Activated CD8-positive, alpha-beta memory T cell treated with anti-CD3 and anti-CD28 coated beads for 36 hours (primary cell): Measurements from ENCODE around the gene KHDC3L. TPM values are rescaled to one million over a fixed set of nuclear protein-coding genes. Genes with fewer than 3 reads are reported as not detected.
"Not testable (repeated sequence)": the region's sequence is repeated elsewhere in the genome, so short reads cannot be mapped to it uniquely, and the experiment has no call there.

ENCODE experiments used
- CTCF ChIA-PET: fragments of 350-600 bp; sonication (Branson Sonifier 250); formaldehyde crosslinking; loops from one replicate; lab custom pipeline; 2021; ENCODE audit warnings: antibody characterized with exemption; lab: Charles Lee
- POLR2A ChIA-PET: fragments of 350-600 bp; sonication (Branson Sonifier 250); formaldehyde crosslinking; loops from one replicate; lab custom pipeline; 2021; ENCODE audit warnings: antibody characterized with exemption; lab: Charles Lee
- total RNA-seq, 2 experiments: library from RNA; stranded (reverse); gene quantifications; one replicate each; pipeline ENCODE4 v1.2.3, GENCODE V29; 2021

KHDC3L gene
- total RNA-seq, 2 experiments from 2014 or later, result not detected

- CTCF ChIA-PET, result no interaction called here
Measured at GRCh38 chr6:73367761-73368355, 5.4 kb downstream of the KHDC3L start.

GRCh38 chr6:73368675-73369074 lies 6.2 kb downstream of the KHDC3L start:
- CTCF ChIA-PET, result no interaction called here
- POLR2A ChIA-PET, result no interaction called here

More at GRCh38 chr6:73367761-73368355, 5.4 kb downstream of the KHDC3L start:
- POLR2A ChIA-PET, result no interaction called here

DNA sequence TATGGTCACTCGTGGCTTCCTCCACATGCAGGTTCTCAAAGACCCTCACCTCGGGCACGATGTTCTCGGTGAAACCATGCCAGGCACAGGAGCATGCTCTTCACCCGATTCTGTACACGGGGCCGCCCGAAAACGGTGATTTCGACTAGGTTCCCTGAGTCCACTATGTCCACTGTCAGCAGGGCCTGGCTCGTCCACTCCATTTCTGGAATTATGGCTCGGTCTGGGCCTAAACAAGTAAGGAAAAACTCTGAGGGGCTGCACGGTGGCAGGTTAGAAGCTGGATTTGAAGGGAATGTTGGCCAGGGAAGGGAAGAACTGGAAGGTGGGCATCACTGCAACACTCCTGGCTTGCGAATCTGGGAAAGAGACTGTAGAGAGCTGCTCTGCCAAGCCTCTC lies 6.7 kb downstream of the KHDC3L start:
- CTCF ChIA-PET, result no interaction called here
- POLR2A ChIA-PET, result no interaction called here

GRCh38 chr6:73369563-73369962 lies 7.1 kb downstream of the KHDC3L start, which contains the start of gene OOEP:
Gene OOEP (minus strand): TSS chr6:73369897. CDS start chr6:73369792, 105 bp downstream.
- CTCF ChIA-PET, result no interaction called here

GRCh38 chr6:73371984-73372383 lies 9.5 kb downstream of the KHDC3L start:
- POLR2A ChIA-PET, result no interaction called here
- CTCF ChIA-PET, result no interaction called here

More at GRCh38 chr6:73369563-73369962, 7.1 kb downstream of the KHDC3L start, which contains the start of gene OOEP:
- POLR2A ChIA-PET, result no interaction called here

DNA sequence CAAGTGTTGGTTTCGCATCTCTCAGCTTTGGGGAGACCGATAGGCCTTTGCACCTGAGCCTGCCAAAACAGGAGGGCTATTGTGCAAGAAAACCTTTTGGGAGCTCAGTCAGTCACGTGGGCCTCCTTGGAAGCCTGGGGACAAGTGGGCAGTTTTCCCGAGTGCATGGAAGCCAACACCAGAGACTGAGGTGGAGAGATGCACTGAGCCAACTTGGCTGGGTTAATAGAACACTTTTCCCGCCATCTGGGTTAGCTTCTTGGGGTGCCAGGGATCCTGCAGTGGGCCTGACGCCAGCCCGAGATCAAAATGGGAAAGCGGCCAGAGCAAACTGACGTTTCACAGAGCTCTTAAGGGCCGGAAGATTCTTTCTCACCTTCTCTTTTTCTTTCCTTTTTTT lies 10.1 kb downstream of the KHDC3L start:
- ChIA-PET POLR2A (no interaction called here), CTCF (no interaction called here)

DNA sequence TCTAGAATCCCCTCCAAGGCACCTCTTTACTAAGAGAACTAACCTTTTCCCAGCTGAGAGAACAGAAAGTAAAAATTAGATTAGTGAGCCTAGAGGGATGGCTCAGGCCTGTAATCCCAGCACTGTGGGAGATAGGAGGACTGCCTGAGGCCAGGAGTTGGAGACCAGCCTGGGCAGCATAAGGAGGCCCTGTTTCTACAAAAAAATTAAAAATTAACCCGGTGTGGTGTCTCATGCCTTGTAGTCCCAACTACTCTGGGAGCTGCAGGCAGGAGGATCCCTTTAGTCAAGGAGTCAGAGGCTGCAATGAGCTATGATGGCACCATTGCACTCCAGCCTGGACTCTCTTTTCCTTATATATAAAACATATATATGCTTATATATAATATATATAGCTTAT lies 12.8 kb downstream of the KHDC3L start:
- POLR2A ChIA-PET, result interaction anchor here (0.6 kb wide), 1 partner anchor 14 kb away, joined by 3 read pairs; no protein-coding TSS in a partner anchor
- CTCF ChIA-PET, result no interaction called here

DNA sequence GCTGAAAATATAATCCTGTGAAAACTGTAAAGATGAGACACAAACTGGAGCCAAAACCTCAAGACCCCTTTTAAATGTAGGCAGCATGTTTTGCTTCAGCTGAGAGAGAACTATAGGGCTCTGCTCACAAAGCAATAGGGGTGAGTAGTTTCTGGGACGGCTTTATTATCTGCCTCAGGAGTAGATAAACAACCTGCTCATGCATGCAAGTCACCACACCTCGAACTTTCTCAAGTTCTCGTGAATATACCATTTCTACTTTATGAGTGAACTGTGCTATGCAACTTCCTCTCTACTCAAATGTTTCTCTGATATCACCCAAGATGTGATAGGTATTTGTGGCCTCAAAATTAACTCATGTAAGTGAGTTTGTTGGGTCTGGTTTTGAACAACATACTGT lies 14.8 kb downstream of the KHDC3L start:
- POLR2A ChIA-PET, result no interaction called here
- CTCF ChIA-PET, result interaction anchor here (0.6 kb wide), 2 partner anchors 170 to 176 kb away, joined by 3 read pairs; no protein-coding TSS in a partner anchor

DNA sequence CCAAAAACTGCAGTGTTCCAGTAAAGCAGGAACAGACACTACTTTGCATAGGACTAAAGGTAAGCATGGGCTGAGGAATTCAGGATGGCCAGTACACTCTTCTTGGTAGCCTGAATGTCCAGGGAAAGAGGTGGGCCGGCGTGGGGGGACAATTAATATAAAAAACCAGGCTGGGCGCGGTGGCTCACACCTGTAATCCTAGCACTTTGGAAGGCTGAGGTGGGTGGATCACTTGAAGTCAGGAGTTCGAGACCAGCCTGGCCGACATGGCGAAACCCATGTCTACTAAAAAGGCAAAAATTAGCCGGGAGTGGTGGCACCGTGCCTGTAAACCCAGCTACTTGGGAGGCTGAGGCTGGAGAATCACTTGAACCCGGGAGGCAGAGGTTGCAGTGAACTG lies 19.1 kb downstream of the KHDC3L start:
- POLR2A ChIA-PET, CTCF ChIA-PET: not testable (repeated sequence)

- POLR2A ChIA-PET, result no interaction called here
- CTCF ChIA-PET, result interaction anchor here (0.6 kb wide), 1 partner anchor 71 kb away, joined by 3 read pairs; no protein-coding TSS in a partner anchor
Measured at GRCh38 chr6:73382462-73383113, 20.1 kb downstream of the KHDC3L start.

DNA sequence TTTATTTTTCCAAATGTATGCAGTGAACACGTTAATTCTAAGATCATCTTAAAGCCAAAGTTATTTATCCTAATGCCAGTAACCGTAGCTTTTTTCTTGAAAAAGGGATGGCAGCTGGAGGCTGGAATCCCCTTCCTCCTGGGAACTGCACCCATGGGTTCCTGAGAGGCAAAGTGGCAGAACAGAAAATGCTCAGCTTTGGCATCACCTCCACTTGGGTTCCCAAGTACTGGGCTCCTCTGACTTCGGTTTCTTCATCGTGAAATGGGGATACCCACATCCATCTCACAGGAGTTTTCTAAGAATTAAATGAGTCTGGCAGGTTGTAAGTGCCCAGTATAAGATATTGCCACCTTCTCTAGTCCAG lies 26.0 kb downstream of the KHDC3L start:
- ChIA-PET CTCF (interaction anchor here (1.1 to 1.2 kb wide), 3 partner anchors 17 to 61 kb away, joined by 3 to 5 read pairs (median 4); no protein-coding TSS in a partner anchor), POLR2A (interaction anchor here (1.0 kb wide), 1 partner anchor 63 kb away, joined by 5 read pairs; no protein-coding TSS in a partner anchor)

GRCh38 chr6:73388800-73389512 lies 26.5 kb downstream of the KHDC3L start:
- ChIA-PET CTCF (interaction anchor here (1.1 to 1.2 kb wide), 3 partner anchors 17 to 62 kb away, joined by 3 to 5 read pairs (median 4); no protein-coding TSS in a partner anchor), POLR2A (interaction anchor here (0.6 to 1.1 kb wide), 4 partner anchors 62 to 359 kb away, joined by 3 to 5 read pairs (median 4); partner anchors contain the start of gene MTO1)

DNA sequence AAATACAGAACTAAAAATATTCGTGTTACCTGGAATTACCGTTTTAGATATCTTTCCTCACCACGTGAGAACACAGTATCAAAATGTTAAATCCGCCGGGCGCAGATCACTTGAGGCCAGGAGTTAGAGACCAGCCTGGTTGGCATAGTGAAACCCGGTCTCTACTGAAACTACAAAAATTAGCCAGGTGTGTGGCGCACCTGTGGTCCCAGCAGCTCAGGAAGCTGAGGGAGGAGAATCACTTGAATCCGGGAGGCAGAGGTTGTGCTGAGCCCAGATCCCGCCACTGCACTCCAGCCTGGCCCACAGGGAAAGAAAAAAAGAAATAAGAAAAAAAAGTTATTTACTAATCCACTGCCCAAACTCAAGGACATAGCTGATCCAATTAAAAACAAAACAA lies 27.4 kb downstream of the KHDC3L start:
- ChIA-PET POLR2A (interaction anchor here (1.1 kb wide), 1 partner anchor 71 kb away, joined by 3 read pairs; the partner anchor contains the start of gene MTO1), CTCF (no interaction called here)

- POLR2A ChIA-PET, result no interaction called here
- CTCF ChIA-PET, result interaction anchor here (0.9 kb wide), 1 partner anchor 219 kb away, joined by 3 read pairs; no protein-coding TSS in a partner anchor
Measured at GRCh38 chr6:73391675-73392074, 29.2 kb downstream of the KHDC3L start.

GRCh38 chr6:73392188-73392587 lies 29.7 kb downstream of the KHDC3L start:
- CTCF ChIA-PET, result interaction anchor here (0.7 kb wide), 1 partner anchor 281 kb away, joined by 3 read pairs; no protein-coding TSS in a partner anchor
- POLR2A ChIA-PET, result not testable (repeated sequence)

DNA sequence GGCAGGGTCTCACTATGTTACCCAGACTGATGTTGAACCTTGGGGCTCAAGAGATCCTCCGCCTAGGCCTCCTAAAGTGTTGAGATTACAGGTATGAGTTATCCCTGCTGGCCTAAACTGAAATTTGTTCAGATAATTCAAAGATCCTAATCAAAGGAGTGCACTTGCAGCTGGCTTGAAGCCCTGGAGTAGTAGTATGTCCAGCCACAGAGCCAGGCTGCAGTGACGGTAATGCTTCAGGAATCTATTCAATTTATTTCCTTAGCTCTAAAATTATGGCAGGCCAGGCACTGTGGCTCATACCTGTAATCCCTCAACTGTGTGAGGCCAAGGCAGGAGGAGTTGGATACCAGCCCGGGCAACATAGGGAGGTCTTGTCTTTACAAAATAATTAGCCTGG lies 30.8 kb downstream of the KHDC3L start:
- ChIA-PET POLR2A (interaction anchor here (0.7 kb wide), 1 partner anchor 58 kb away, joined by 3 read pairs; no protein-coding TSS in a partner anchor), CTCF (no interaction called here)

- POLR2A ChIA-PET, result interaction anchor here (0.9 kb wide), 1 partner anchor 58 kb away, joined by 3 read pairs; the partner anchor contains the start of gene CGAS
Measured at GRCh38 chr6:73394577-73395354, 32.3 kb downstream of the KHDC3L start, which contains the start of gene DDX43. Gene DDX43 (plus strand): TSS chr6:73394828. CDS start chr6:73394906, 78 bp downstream.

GRCh38 chr6:73395875-73396274 lies 33.4 kb downstream of the KHDC3L start:
- POLR2A ChIA-PET, result no interaction called here
- CTCF ChIA-PET, result interaction anchor here (1.2 kb wide), 1 partner anchor 16 kb away, joined by 3 read pairs; no protein-coding TSS in a partner anchor

More at GRCh38 chr6:73394577-73395354, 32.3 kb downstream of the KHDC3L start, which contains the start of gene DDX43:
- CTCF ChIA-PET, result interaction anchor here (1.2 kb wide), 1 partner anchor 18 kb away, joined by 3 read pairs; no protein-coding TSS in a partner anchor
